K562 (cell line): ENCODE measurements around the gene TRAPPC1. TPM values are rescaled to one million over a fixed set of nuclear protein-coding genes. Genes with fewer than 3 reads are reported as not detected.

ENCODE experiments used
- CTCFL ChIP-seq: IDR thresholded peaks from 2 replicates; pipeline ENCODE4 v1.6.1; 2011; ENCODE audit warnings: borderline replicate concordance, low read depth, mild to moderate bottlenecking, moderate library complexity, low read length; ENCODE audit not compliant: insufficient read depth, poor library complexity, severe bottlenecking
- HLTF ChIP-seq: fragments of 450-650 bp; IDR thresholded peaks from 2 replicates; pipeline ENCODE4 v1.6.1; 2016
- KDM1A ChIP-seq, 2 experiments: fragments of 450-650 bp; IDR thresholded peaks; 2 replicates each; pipeline ENCODE4 v1.6.1; 2016; ENCODE audit warnings: mild to moderate bottlenecking in 2 of 2
- MAFK ChIP-seq: IDR thresholded peaks from 2 replicates; pipeline ENCODE4 v1.6.1; 2011; ENCODE audit warnings: low read length, improper control_type of control experiment
- NR0B1 ChIP-seq: fragments of 450-650 bp; IDR thresholded peaks from one replicate; pipeline ENCODE4 v1.6.1; 2018; ENCODE audit warnings: mild to moderate bottlenecking, moderate library complexity; ENCODE audit not compliant: partially characterized antibody
- USF2 ChIP-seq: sonication (generic); formaldehyde crosslinking; IDR thresholded peaks from 2 replicates; pipeline ENCODE4 v1.5.0; 2020; ENCODE audit warnings: missing genetic modification reagents
- ZBTB1 ChIP-seq: sonication (generic); formaldehyde crosslinking; IDR thresholded peaks from 2 replicates; pipeline ENCODE4 v1.8.1; 2023; ENCODE audit warnings: missing genetic modification reagents, low read depth, mild to moderate bottlenecking, borderline replicate concordance
- ZFPM2 ChIP-seq: fragments of 250-450 bp; sonication (Bioruptor Pico); IDR thresholded peaks from 2 replicates; pipeline ENCODE4 v1.5.1; 2022; ENCODE audit warnings: mild to moderate bottlenecking
- ZNF354B ChIP-seq: fragments of 250-450 bp; sonication (Bioruptor Pico); IDR thresholded peaks from 2 replicates; pipeline ENCODE4 v1.4.0; 2020
- ZNF717 ChIP-seq: fragments of 250-450 bp; sonication (Bioruptor Pico); IDR thresholded peaks from 2 replicates; pipeline ENCODE4 v1.5.0; 2021
- ZNF76 ChIP-seq: fragments of 250-450 bp; sonication (Bioruptor Pico); IDR thresholded peaks from 2 replicates; pipeline ENCODE4 v1.4.0; 2020; ENCODE audit warnings: mild to moderate bottlenecking, moderate library complexity, borderline replicate concordance
- ZNF830 ChIP-seq: fragments of 250-450 bp; sonication (Bioruptor Pico); IDR thresholded peaks from 2 replicates; pipeline ENCODE4 v1.5.0; 2021; ENCODE audit warnings: mild to moderate bottlenecking
- polyA plus RNA-seq, 8 experiments: library from polyadenylated mRNA; depleted of rRNA in 4 of 8; stranded (reverse) in 5 of 8; unstranded in 3 of 8; fragments of >200 nt; fragmentation: Nextera tagmentation in 2 of 8; fragmentation: Illumina TruSeq in 1 of 8; extraction: Ambion mirVana in 2 of 8; extraction: Trizol in 1 of 8; gene quantifications; 2 replicates each; pipeline versions ENCODE4 v1.2.1 to v1.2.3, GENCODE V29; 2011 to 2014; ENCODE audit warnings: inconsistent platforms in 1 of 8, missing spikeins in 1 of 8
- total RNA-seq, 7 experiments: library from RNA; depleted of rRNA in 6 of 7; stranded (reverse); fragments of >200 nt in 6 of 7; fragmentation: Illumina TruSeq in 2 of 7; extraction: Trizol in 2 of 7; gene quantifications; 2 replicates each; pipeline versions ENCODE4 v1.2.1 to v1.2.3, GENCODE V29; 2011 to 2021; ENCODE audit warnings: low replicate concordance in 1 of 7
- TF ChIP-seq, protein P1 (sequence below): fragments of 150-350 bp; conservative IDR thresholded peaks from 2 replicates; pipeline ENCODE4 v1.6.1; 2014; ENCODE audit warnings: low read length
- TF ChIP-seq, protein P2 (sequence below): sonication (generic); formaldehyde crosslinking; IDR thresholded peaks from 2 replicates; pipeline ENCODE4 v1.8.1; 2023; ENCODE audit warnings: mild to moderate bottlenecking, missing genetic modification reagents
- TF ChIP-seq, protein P3 (sequence below), 2 experiments: fragments of 450-650 bp in 1 of 2; sonication (generic) in 1 of 2; formaldehyde crosslinking; conservative IDR thresholded peaks; 2 replicates each; pipeline versions ENCODE4 v1.4.0 to v1.8.1; 2020 to 2022; ENCODE audit warnings: mild to moderate bottlenecking in 1 of 2, missing genetic modification reagents in 1 of 2
- TF ChIP-seq, protein P4 (sequence below), 2 experiments: fragments of 450-650 bp; conservative IDR thresholded peaks; 2 replicates each; pipeline ENCODE4 v1.6.1; 2017; ENCODE audit warnings: mild to moderate bottlenecking in 2 of 2, moderate library complexity in 2 of 2

Gene TRAPPC1
- total and polyA plus RNA-seq, 9 of the 15 experiments (the other 6 are each of a cell fraction or from before 2014, with no cell fraction given): 11.7 to 82.8 (median 36.2) TPM

- TF ChIP-seq HLTF (0 out of 2 replicates have a peak, but pooled peaks have one; percentile 71), CTCFL (no peak), KDM1A (IDR thresholded peaks at IDR 0.05) (no peak), ZNF830 (no peak), ZBTB1 (CRISPR knock-in tag) (no peak), MAFK (no peak), ZNF717 (CRISPR knock-in tag) (no peak), ZFPM2 (CRISPR knock-in tag) (no peak), NR0B1 (no peak), USF2 (CRISPR knock-in tag) (no peak), ZNF354B (CRISPR knock-in tag) (no peak), ZNF76 (CRISPR knock-in tag) (no peak)
- TF ChIP-seq, protein P1, sequence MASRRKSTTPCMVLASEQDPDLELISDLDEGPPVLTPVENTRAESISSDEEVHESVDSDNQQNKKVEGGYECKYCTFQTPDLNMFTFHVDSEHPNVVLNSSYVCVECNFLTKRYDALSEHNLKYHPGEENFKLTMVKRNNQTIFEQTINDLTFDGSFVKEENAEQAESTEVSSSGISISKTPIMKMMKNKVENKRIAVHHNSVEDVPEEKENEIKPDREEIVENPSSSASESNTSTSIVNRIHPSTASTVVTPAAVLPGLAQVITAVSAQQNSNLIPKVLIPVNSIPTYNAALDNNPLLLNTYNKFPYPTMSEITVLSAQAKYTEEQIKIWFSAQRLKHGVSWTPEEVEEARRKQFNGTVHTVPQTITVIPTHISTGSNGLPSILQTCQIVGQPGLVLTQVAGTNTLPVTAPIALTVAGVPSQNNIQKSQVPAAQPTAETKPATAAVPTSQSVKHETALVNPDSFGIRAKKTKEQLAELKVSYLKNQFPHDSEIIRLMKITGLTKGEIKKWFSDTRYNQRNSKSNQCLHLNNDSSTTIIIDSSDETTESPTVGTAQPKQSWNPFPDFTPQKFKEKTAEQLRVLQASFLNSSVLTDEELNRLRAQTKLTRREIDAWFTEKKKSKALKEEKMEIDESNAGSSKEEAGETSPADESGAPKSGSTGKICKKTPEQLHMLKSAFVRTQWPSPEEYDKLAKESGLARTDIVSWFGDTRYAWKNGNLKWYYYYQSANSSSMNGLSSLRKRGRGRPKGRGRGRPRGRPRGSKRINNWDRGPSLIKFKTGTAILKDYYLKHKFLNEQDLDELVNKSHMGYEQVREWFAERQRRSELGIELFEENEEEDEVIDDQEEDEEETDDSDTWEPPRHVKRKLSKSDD: no peak
- TF ChIP-seq, protein P2, sequence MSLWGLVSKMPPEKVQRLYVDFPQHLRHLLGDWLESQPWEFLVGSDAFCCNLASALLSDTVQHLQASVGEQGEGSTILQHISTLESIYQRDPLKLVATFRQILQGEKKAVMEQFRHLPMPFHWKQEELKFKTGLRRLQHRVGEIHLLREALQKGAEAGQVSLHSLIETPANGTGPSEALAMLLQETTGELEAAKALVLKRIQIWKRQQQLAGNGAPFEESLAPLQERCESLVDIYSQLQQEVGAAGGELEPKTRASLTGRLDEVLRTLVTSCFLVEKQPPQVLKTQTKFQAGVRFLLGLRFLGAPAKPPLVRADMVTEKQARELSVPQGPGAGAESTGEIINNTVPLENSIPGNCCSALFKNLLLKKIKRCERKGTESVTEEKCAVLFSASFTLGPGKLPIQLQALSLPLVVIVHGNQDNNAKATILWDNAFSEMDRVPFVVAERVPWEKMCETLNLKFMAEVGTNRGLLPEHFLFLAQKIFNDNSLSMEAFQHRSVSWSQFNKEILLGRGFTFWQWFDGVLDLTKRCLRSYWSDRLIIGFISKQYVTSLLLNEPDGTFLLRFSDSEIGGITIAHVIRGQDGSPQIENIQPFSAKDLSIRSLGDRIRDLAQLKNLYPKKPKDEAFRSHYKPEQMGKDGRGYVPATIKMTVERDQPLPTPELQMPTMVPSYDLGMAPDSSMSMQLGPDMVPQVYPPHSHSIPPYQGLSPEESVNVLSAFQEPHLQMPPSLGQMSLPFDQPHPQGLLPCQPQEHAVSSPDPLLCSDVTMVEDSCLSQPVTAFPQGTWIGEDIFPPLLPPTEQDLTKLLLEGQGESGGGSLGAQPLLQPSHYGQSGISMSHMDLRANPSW (CRISPR knock-in tag): no peak
- TF ChIP-seq, protein P3, sequence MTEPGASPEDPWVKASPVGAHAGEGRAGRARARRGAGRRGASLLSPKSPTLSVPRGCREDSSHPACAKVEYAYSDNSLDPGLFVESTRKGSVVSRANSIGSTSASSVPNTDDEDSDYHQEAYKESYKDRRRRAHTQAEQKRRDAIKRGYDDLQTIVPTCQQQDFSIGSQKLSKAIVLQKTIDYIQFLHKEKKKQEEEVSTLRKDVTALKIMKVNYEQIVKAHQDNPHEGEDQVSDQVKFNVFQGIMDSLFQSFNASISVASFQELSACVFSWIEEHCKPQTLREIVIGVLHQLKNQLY (CRISPR knock-in tag; conservative IDR thresholded peaks at IDR 0.05): no peak
- TF ChIP-seq, protein P4, sequence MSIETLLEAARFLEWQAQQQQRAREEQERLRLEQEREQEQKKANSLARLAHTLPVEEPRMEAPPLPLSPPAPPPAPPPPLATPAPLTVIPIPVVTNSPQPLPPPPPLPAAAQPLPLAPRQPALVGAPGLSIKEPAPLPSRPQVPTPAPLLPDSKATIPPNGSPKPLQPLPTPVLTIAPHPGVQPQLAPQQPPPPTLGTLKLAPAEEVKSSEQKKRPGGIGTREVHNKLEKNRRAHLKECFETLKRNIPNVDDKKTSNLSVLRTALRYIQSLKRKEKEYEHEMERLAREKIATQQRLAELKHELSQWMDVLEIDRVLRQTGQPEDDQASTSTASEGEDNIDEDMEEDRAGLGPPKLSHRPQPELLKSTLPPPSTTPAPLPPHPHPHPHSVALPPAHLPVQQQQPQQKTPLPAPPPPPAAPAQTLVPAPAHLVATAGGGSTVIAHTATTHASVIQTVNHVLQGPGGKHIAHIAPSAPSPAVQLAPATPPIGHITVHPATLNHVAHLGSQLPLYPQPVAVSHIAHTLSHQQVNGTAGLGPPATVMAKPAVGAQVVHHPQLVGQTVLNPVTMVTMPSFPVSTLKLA (conservative IDR thresholded peaks at IDR 0.05): no peak
Measured at GRCh38 chr17:7932483-7932891, 741 bp upstream of the TRAPPC1 start (continued).
